H1 (cell line): ENCODE results near the gene CDH15. TPM values are rescaled to one million over a fixed set of nuclear protein-coding genes. Genes with fewer than 3 reads are reported as not detected.
"Not testable (repeated sequence)": the region's sequence is repeated elsewhere in the genome, so short reads cannot be mapped to it uniquely, and the experiment has no call there.

ENCODE experiments used
- CTCF ChIA-PET: fragments of 300-600 bp; sonication (Branson Sonifier 250); formaldehyde crosslinking; loops from one replicate; lab custom pipeline; 2021; ENCODE audit not compliant: partially characterized antibody; lab: Charles Lee
- POLR2A ChIA-PET: fragments of 300-600 bp; sonication (Branson Sonifier 250); formaldehyde crosslinking; loops from one replicate; lab custom pipeline; 2021; ENCODE audit warnings: inconsistent platforms; ENCODE audit not compliant: partially characterized antibody; lab: Charles Lee
- DNase-seq, 2 experiments: peaks; one replicate each; pipeline versions ENCODE4 v3.0.0 to v3.0.0-alpha.2; 2010 to 2022; ENCODE audit warnings: low spot score in 2 of 2, low read depth in 1 of 2, mixed read lengths in 1 of 2
- FAIRE-seq: peaks from 2 replicates; lab custom pipeline; 2011; peaks lifted over from hg19 to GRCh38; lab: Jason Lieb, UNC
- H2AFZ ChIP-seq: 2 replicates; pipeline ENCODE4 v1.8.1; 2012; ENCODE audit warnings: low read length, inconsistent platforms
- H2AK5ac ChIP-seq: 2 replicates; pipeline ENCODE4 v1.6.1; 2013; ENCODE audit warnings: low read depth, low read length
- H2BK120ac ChIP-seq: replicated peaks from 2 replicates; pipeline ENCODE3; 2013; ENCODE audit warnings: low read depth, low read length, inconsistent platforms
- H2BK12ac ChIP-seq: 2 replicates; pipeline ENCODE4 v1.6.1; 2013; ENCODE audit warnings: low read depth, low read length
- H2BK15ac ChIP-seq: 2 replicates; pipeline ENCODE4 v1.6.1; 2013; ENCODE audit warnings: low read length
- H2BK20ac ChIP-seq: 2 replicates; pipeline ENCODE4 v1.6.1; 2013; ENCODE audit warnings: low read length
- H2BK5ac ChIP-seq: 2 replicates; pipeline ENCODE4 v1.6.1; 2013; ENCODE audit warnings: low read depth, low read length
- H3K14ac ChIP-seq: 2 replicates; pipeline ENCODE4 v1.6.1; 2013; ENCODE audit warnings: inconsistent platforms; ENCODE audit not compliant: insufficient read length
- H3K18ac ChIP-seq: 2 replicates; pipeline ENCODE4 v1.6.1; 2013; ENCODE audit warnings: low read length; ENCODE audit errors: extremely low read depth
- H3K23ac ChIP-seq: 2 replicates; pipeline ENCODE4 v1.6.1; 2013; ENCODE audit warnings: inconsistent platforms; ENCODE audit not compliant: insufficient read length
- H3K23me2 ChIP-seq: 2 replicates; pipeline ENCODE4 v1.6.1; 2013; ENCODE audit warnings: low read depth, low read length
- H3K27ac ChIP-seq: 2 replicates; pipeline ENCODE4 v1.6.1; 2011; ENCODE audit warnings: low read depth, low read length, inconsistent platforms
- H3K27me3 ChIP-seq, 4 experiments: replicated peaks in 1 of 4; 1 replicate in 1 of 4; 2 replicates in 3 of 4; pipeline versions ENCODE4 v1.6.1 to v1.8.1; 2011 to 2013; ENCODE audit warnings: low read length in 3 of 4, mild to moderate bottlenecking in 3 of 4, inconsistent platforms in 2 of 4, mixed read lengths in 2 of 4, moderate library complexity in 1 of 4; ENCODE audit not compliant: control insufficient read depth in 3 of 4, insufficient read depth in 3 of 4; ENCODE audit errors: extremely low read depth in 1 of 4
- H3K36me3 ChIP-seq, 4 experiments: 2 replicates each; pipeline versions ENCODE4 v1.6.1 to v1.8.1; 2011 to 2013; ENCODE audit warnings: mild to moderate bottlenecking in 4 of 4, low read length in 3 of 4, moderate library complexity in 2 of 4, control low read depth in 1 of 4, inconsistent platforms in 1 of 4; ENCODE audit not compliant: insufficient read depth in 4 of 4, control insufficient read depth in 2 of 4
- H3K4ac ChIP-seq: replicated peaks from 2 replicates; pipeline ENCODE3; 2013; ENCODE audit warnings: low read length, low read depth, mixed read lengths, inconsistent platforms; ENCODE audit not compliant: insufficient read length
- H3K4me1 ChIP-seq, 4 experiments: replicated peaks in 1 of 4; 1 replicate in 1 of 4; 2 replicates in 3 of 4; pipeline versions ENCODE4 v1.6.1 to v1.8.1; 2011 to 2013; ENCODE audit warnings: low read length in 3 of 4, inconsistent platforms in 2 of 4, mixed read lengths in 1 of 4; ENCODE audit not compliant: insufficient read depth in 4 of 4, control insufficient read depth in 3 of 4
- H3K4me2 ChIP-seq, 2 experiments: 2 replicates each; pipeline versions ENCODE4 v1.6.1 to v1.8.1; 2011 to 2013; ENCODE audit warnings: low read depth in 2 of 2, low read length in 2 of 2, control low read depth in 1 of 2, inconsistent platforms in 1 of 2, mild to moderate bottlenecking in 1 of 2; ENCODE audit not compliant: insufficient read depth in 1 of 2
- H3K4me3 ChIP-seq, 4 experiments: fragments of 200-600, 300-600 bp in 1 of 4; sonication (generic), shearing (Covaris generic), sonication (Bioruptor Twin) in 1 of 4; 2 replicates each; pipeline versions ENCODE4 v1.5.1 to v1.8.1; 2011 to 2016; ENCODE audit warnings: low read length in 4 of 4, low read depth in 3 of 4, control low read depth in 2 of 4, inconsistent platforms in 2 of 4, mild to moderate bottlenecking in 2 of 4, mixed read lengths in 1 of 4, moderate library complexity in 1 of 4; ENCODE audit not compliant: insufficient read depth in 2 of 4; ENCODE audit errors: extremely low read depth in 1 of 4
- H3K56ac ChIP-seq: replicated peaks from 2 replicates; pipeline ENCODE3; 2013; ENCODE audit warnings: low read depth, mild to moderate bottlenecking, mixed read lengths, low read length, inconsistent platforms; ENCODE audit not compliant: insufficient read length
- H3K79me1 ChIP-seq: 2 replicates; pipeline ENCODE4 v1.6.1; 2013; ENCODE audit warnings: low read depth, low read length, control low read depth
- H3K79me2 ChIP-seq, 2 experiments: 2 replicates each; pipeline versions ENCODE4 v1.6.1 to v1.8.1; 2012 to 2013; ENCODE audit warnings: low read length in 2 of 2, mild to moderate bottlenecking in 2 of 2, inconsistent platforms in 1 of 2; ENCODE audit not compliant: insufficient read depth in 2 of 2, control insufficient read depth in 1 of 2
- H3K9ac ChIP-seq, 4 experiments: replicated peaks in 1 of 4; 1 replicate in 1 of 4; 2 replicates in 3 of 4; pipeline versions ENCODE4 v1.6.1 to v1.8.1; 2011 to 2013; ENCODE audit warnings: low read depth in 3 of 4, low read length in 3 of 4, control low read depth in 2 of 4, mild to moderate bottlenecking in 2 of 4, moderate library complexity in 2 of 4, inconsistent platforms in 1 of 4; ENCODE audit errors: extremely low read depth in 1 of 4
- H3K9me3 ChIP-seq, 2 experiments: 2 replicates each; pipeline versions ENCODE4 v1.6.1 to v1.8.1; 2012 to 2013; ENCODE audit warnings: mild to moderate bottlenecking in 2 of 2, moderate library complexity in 2 of 2, control low read depth in 1 of 2, inconsistent platforms in 1 of 2, low read depth in 1 of 2, low read length in 1 of 2, mixed read lengths in 1 of 2; ENCODE audit not compliant: insufficient read depth in 2 of 2
- H4K20me1 ChIP-seq, 2 experiments: replicated peaks in 1 of 2; 2 replicates each; pipeline versions ENCODE3 to v1.8.1; 2011 to 2013; ENCODE audit warnings: inconsistent platforms in 2 of 2, low read length in 2 of 2, mild to moderate bottlenecking in 1 of 2; ENCODE audit not compliant: insufficient read depth in 2 of 2, control insufficient read depth in 1 of 2
- H4K5ac ChIP-seq: 2 replicates; pipeline ENCODE4 v1.6.1; 2013; ENCODE audit warnings: low read length, low read depth, mixed read lengths, inconsistent platforms; ENCODE audit not compliant: insufficient read length
- H4K8ac ChIP-seq: 2 replicates; pipeline ENCODE4 v1.8.0; 2013; ENCODE audit warnings: mild to moderate bottlenecking, moderate library complexity, low read length, inconsistent platforms; ENCODE audit not compliant: insufficient read depth; ENCODE audit errors: extremely low read depth
- H4K91ac ChIP-seq: replicated peaks from 2 replicates; pipeline ENCODE3; 2013; ENCODE audit warnings: low read length, mixed read lengths, inconsistent platforms; ENCODE audit not compliant: insufficient read length
- WGBS, 2 experiments: shearing (Covaris generic) in 1 of 2; methylation state at CpG; one replicate each; pipeline versions ENCODE4 v1.1.6 to v1.1.7; 2013 to 2015; ENCODE audit warnings: low lambda C conversion rate in 2 of 2, mixed read lengths in 2 of 2, inconsistent platforms in 1 of 2, low coverage in 1 of 2, missing lambda C conversion rate in 1 of 2; ENCODE audit not compliant: insufficient replicate concordance in 2 of 2, insufficient coverage in 1 of 2, insufficient read length in 1 of 2; ENCODE audit errors: extremely low coverage in 1 of 2, missing lambda C conversion rate in 1 of 2; 5-methylcytosine and 5-hydroxymethylcytosine counted together
- polyA plus RNA-seq, 7 experiments: library from polyadenylated mRNA; depleted of rRNA in 3 of 7; stranded (reverse) in 5 of 7; unstranded in 2 of 7; fragments of >200 nt in 5 of 7; fragments of 200-250 nt in 2 of 7; gene quantifications; 1 replicate in 5 of 7; 2 replicates in 1 of 7; 4 replicates in 1 of 7; pipeline versions ENCODE4 v1.2.1 to v1.2.3, GENCODE V29; 2011 to 2013; ENCODE audit warnings: missing spikeins in 2 of 7, mixed read lengths in 2 of 7
- total RNA-seq: library from RNA; stranded (reverse); fragmentation: NEBNext Ultra II Directional; extraction: Animal tissue kit (Norgen Biotek cat#: 25700); gene quantifications from 2 replicates; pipeline ENCODE4 v1.2.1, GENCODE V29; 2021

The CDH15 gene
- total and polyA plus RNA-seq, 2 of the 8 experiments (the other 6 are each of a cell fraction or from before 2014, with no cell fraction given) = 0.50 to 0.82 TPM

- CTCF ChIA-PET = interaction anchor here (1.7 kb wide), 1 partner anchor 10 kb away, joined by 6 read pairs; no protein-coding TSS in a partner anchor
- not testable (repeated sequence) for H2BK20ac ChIP-seq, H3K14ac ChIP-seq
Measured at GRCh38 chr16:89165681-89165979, 5.9 kb upstream of the CDH15 start.

More at GRCh38 chr16:89165681-89165979, 5.9 kb upstream of the CDH15 start:
- FAIRE-seq, H2BK15ac ChIP-seq, H3K9ac ChIP-seq, H3K56ac ChIP-seq, H4K8ac ChIP-seq, H3K79me2 ChIP-seq, H2BK5ac ChIP-seq, H3K23ac ChIP-seq, H3K27me3 ChIP-seq, H3K18ac ChIP-seq, H2BK12ac ChIP-seq, H4K91ac ChIP-seq, H3K4ac ChIP-seq, H3K36me3 ChIP-seq, POLR2A ChIA-PET, H2AK5ac ChIP-seq, H4K20me1 ChIP-seq, H4K5ac ChIP-seq, H3K4me2 ChIP-seq, H2BK120ac ChIP-seq, H3K79me1 ChIP-seq, H3K4me3 ChIP-seq, H3K27ac ChIP-seq, H3K23me2 ChIP-seq, H2AFZ ChIP-seq, H3K9me3 ChIP-seq, DNase-seq: not testable (repeated sequence)
- WGBS, 2 experiments = 74% methylated on average over 10 of the region's 10 CpGs; no CpG with 5 or more reads in 1 of the 2 experiments
- H3K4me1 ChIP-seq = peaks cover 0 to 12% (median 10%) of the 10 kb centered on the region in 4 experiments; a peak in 6 of 7 replicates
